ENCODE results near the gene EXT2.

GRCh38 chr11:44083906-44084305 lies 11.6 kb upstream of the EXT2 start:
- TF ChIP-seq CTCF (IDR thresholded peaks at IDR 0.05; ENCODE audit: low read length) = no peak
- no peak for TF ChIP-seq EZH2 (optimal IDR thresholded peaks at IDR 0.05; ENCODE audit: low read depth, low read length)

Measured in MM.1S (cell line).